ENCODE results near the gene ZFPM1. TPM values are rescaled to one million over a fixed set of nuclear protein-coding genes. Genes with fewer than 3 reads are reported as not detected.

Gene ZFPM1
- total and polyA plus RNA-seq, 4 donors: 0.19 to 12.8 (median 5.3) TPM

DNA sequence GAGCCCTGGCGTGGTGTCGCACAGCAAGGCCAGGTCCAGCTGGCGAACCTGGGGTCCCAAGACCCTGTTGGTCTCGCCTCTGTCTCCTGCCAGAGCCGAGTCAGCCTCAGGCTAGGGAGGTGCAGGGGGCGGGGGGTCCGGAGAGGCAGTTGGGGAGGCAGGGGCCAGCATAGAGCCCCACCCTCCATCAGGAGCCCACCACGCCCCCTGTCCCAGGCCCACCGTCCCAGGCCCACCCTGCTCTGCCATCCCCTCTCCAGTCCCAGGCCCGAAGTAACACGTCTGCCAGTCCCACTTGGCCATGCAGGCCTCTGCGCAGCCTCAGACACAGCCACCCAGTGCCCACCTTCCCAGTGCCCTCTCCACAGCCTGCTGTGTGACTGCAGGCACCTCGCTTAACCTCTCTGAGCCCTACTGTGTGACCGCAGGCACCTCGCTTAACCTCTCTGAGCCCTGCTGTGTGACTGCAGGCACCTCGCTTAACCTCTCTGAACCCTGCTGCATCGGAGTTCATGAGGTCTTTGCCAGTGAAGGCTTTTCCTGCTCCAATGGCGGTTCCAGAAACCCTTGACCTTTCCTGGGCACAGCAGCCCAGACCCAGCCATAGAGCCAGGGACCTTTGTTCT lies 41.0 kb upstream of the ZFPM1 start:
- DNase-seq (ENCODE audit: low spot score): no peak
- TF ChIP-seq HNF4G (IDR thresholded peaks at IDR 0.05): no peak
- no peak for TF ChIP-seq REST (IDR thresholded peaks at IDR 0.05)
- TF ChIP-seq FOXA1 (IDR thresholded peaks at IDR 0.05): no peak
- H3K36me3 ChIP-seq (ENCODE audit: control insufficient read depth in 4 of 4, insufficient read depth in 3 of 4, low read depth in 1 of 4, low read length in 3 of 4): no peaks in the 10 kb centered on the region

GRCh38 chr16:88412766-88413165 lies 40.3 kb upstream of the ZFPM1 start:
- no peak for TF ChIP-seq HNF4G (IDR thresholded peaks at IDR 0.05)
- TF ChIP-seq JUND (IDR thresholded peaks at IDR 0.05): no peak
- no peak for TF ChIP-seq CTCF (IDR thresholded peaks at IDR 0.05; ENCODE audit: low read depth, low read length, missing input control)
- no peaks in the 10 kb centered on the region for H3K9me3 ChIP-seq (ENCODE audit: control insufficient read depth in 4 of 4, low read length in 3 of 4)
- H3K4me3 ChIP-seq (ENCODE audit: low read depth in 1 of 3, low read length in 3 of 3): no peak overlapping the region
- no peak overlapping the region for H3K27ac ChIP-seq (ENCODE audit: low read depth in 1 of 2, low read length in 2 of 2)
- no peaks in the 10 kb centered on the region for H3K36me3 ChIP-seq (ENCODE audit: control insufficient read depth in 4 of 4, insufficient read depth in 3 of 4, low read depth in 1 of 4, low read length in 3 of 4)
- 93% methylated on average over 16 of the region's 16 CpGs for WGBS
- H3K27me3 ChIP-seq (ENCODE audit: control insufficient read depth in 4 of 4, insufficient read depth in 4 of 4, low read length in 3 of 4): no peaks in the 10 kb centered on the region
- H3K9ac ChIP-seq (ENCODE audit: low read depth in 1 of 2, low read length in 2 of 2): no peak overlapping the region
- H3K4me1 ChIP-seq (ENCODE audit: control insufficient read depth in 4 of 4, insufficient read depth in 4 of 4, low read length in 3 of 4): no peaks in the 10 kb centered on the region
- no peak for DNase-seq (ENCODE audit: low spot score)

More for the DNA sequence above, 41.0 kb upstream of the ZFPM1 start:
- no peak overlapping the region for H3K4me3 ChIP-seq (ENCODE audit: low read depth in 1 of 3, low read length in 3 of 3)
- no peaks in the 10 kb centered on the region for H3K4me1 ChIP-seq (ENCODE audit: control insufficient read depth in 4 of 4, insufficient read depth in 4 of 4, low read length in 3 of 4)
- H3K9ac ChIP-seq (ENCODE audit: low read depth in 1 of 2, low read length in 2 of 2): no peak overlapping the region
- H3K9me3 ChIP-seq (ENCODE audit: control insufficient read depth in 4 of 4, low read length in 3 of 4): no peaks in the 10 kb centered on the region
- 88% methylated on average over 18 of the region's 18 CpGs for WGBS
- H3K27me3 ChIP-seq (ENCODE audit: control insufficient read depth in 4 of 4, insufficient read depth in 4 of 4, low read length in 3 of 4): no peaks in the 10 kb centered on the region
- no peak overlapping the region for H3K27ac ChIP-seq (ENCODE audit: low read depth in 1 of 2, low read length in 2 of 2)

GRCh38 chr16:88413231-88413630 lies 39.8 kb upstream of the ZFPM1 start:
- no peak overlapping the region for H3K27ac ChIP-seq (ENCODE audit: low read depth in 1 of 2, low read length in 2 of 2)
- no peaks in the 10 kb centered on the region for H3K27me3 ChIP-seq (ENCODE audit: control insufficient read depth in 4 of 4, insufficient read depth in 4 of 4, low read length in 3 of 4)
- TF ChIP-seq HNF4A (conservative IDR thresholded peaks at IDR 0.05) (no peak), GABPA (IDR thresholded peaks at IDR 0.05 in 1 of 2, conservative IDR thresholded peaks at IDR 0.05 in 1 of 2) (no peak), YY1 (IDR thresholded peaks at IDR 0.05) (no peak), CTCF (IDR thresholded peaks at IDR 0.05; ENCODE audit: low read depth, low read length, missing input control) (no peak)
- TF ChIP-seq, protein P1, sequence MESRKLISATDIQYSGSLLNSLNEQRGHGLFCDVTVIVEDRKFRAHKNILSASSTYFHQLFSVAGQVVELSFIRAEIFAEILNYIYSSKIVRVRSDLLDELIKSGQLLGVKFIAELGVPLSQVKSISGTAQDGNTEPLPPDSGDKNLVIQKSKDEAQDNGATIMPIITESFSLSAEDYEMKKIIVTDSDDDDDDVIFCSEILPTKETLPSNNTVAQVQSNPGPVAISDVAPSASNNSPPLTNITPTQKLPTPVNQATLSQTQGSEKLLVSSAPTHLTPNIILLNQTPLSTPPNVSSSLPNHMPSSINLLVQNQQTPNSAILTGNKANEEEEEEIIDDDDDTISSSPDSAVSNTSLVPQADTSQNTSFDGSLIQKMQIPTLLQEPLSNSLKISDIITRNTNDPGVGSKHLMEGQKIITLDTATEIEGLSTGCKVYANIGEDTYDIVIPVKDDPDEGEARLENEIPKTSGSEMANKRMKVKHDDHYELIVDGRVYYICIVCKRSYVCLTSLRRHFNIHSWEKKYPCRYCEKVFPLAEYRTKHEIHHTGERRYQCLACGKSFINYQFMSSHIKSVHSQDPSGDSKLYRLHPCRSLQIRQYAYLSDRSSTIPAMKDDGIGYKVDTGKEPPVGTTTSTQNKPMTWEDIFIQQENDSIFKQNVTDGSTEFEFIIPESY (IDR thresholded peaks at IDR 0.05): no peak
- no peak for DNase-seq (ENCODE audit: low spot score)
- WGBS: 88% methylated on average over 12 of the region's 12 CpGs
- H3K36me3 ChIP-seq (ENCODE audit: control insufficient read depth in 4 of 4, insufficient read depth in 3 of 4, low read depth in 1 of 4, low read length in 3 of 4): no peaks in the 10 kb centered on the region
- no peaks in the 10 kb centered on the region for H3K4me1 ChIP-seq (ENCODE audit: control insufficient read depth in 4 of 4, insufficient read depth in 4 of 4, low read length in 3 of 4)
- H3K9ac ChIP-seq (ENCODE audit: low read depth in 1 of 2, low read length in 2 of 2): no peak overlapping the region
- no peaks in the 10 kb centered on the region for H3K9me3 ChIP-seq (ENCODE audit: control insufficient read depth in 4 of 4, low read length in 3 of 4)
- no peak overlapping the region for H3K4me3 ChIP-seq (ENCODE audit: low read depth in 1 of 3, low read length in 3 of 3)

All from liver (tissue), 9 donors.